Ascending aorta (tissue), 2 donors: ENCODE results near the gene FBXO36. TPM values are rescaled to one million over a fixed set of nuclear protein-coding genes. Genes with fewer than 3 reads are reported as not detected.

ENCODE experiments used
- DNase-seq, 2 donors: peaks; one replicate each; pipeline ENCODE4 v3.0.0-alpha.2; 2019; ENCODE audit warnings: low spot score in 2 of 2
- H3K27ac ChIP-seq, 2 donors: fragments of 200-600 bp; sonication (generic); one replicate each; pipeline ENCODE4 v1.5.1; 2016 to 2017; ENCODE audit warnings: mild to moderate bottlenecking in 1 of 2
- H3K27me3 ChIP-seq: fragments of 200-600 bp; sonication (generic); one replicate; pipeline ENCODE4 v1.5.1; 2017
- H3K36me3 ChIP-seq, 2 donors: fragments of 200-600 bp; sonication (generic); one replicate each; pipeline ENCODE4 v1.5.1; 2016
- H3K4me1 ChIP-seq, 2 donors: fragments of 200-600 bp; sonication (generic); one replicate each; pipeline ENCODE4 v1.5.1; 2016 to 2017; ENCODE audit warnings: mild to moderate bottlenecking in 1 of 2
- H3K4me3 ChIP-seq, 2 donors: fragments of 200-600 bp; sonication (generic); one replicate each; pipeline ENCODE4 v1.5.1; 2016 to 2017; ENCODE audit warnings: mild to moderate bottlenecking in 1 of 2
- H3K9me3 ChIP-seq, 2 donors: fragments of 200-600 bp; sonication (generic); one replicate each; pipeline ENCODE4 v1.5.1; 2016
- intact Hi-C: fragments of 100-400 bp; cut with DNase I; formaldehyde crosslinking; loops from one replicate; pipeline ENCODE4 v1.15.1; 2023
- total RNA-seq: library from RNA; depleted of rRNA; stranded (reverse); fragments of >200 nt; gene quantifications from one replicate; pipeline ENCODE4 v1.1.0, GENCODE V29; 2016
- TF ChIP-seq, protein P1 (sequence below), 3 experiments: fragments of 200-600 bp in 2 of 3; fragments of 450-650 bp in 1 of 3; sonication (generic) in 2 of 3; IDR thresholded peaks; one replicate each; pipeline ENCODE4 v1.5.1; 2016 to 2019; ENCODE audit warnings: antibody characterized with exemption in 3 of 3, mild to moderate bottlenecking in 1 of 3, moderate library complexity in 1 of 3

FBXO36 gene
- total RNA-seq, 1 donor from 2014 or later = 1.6 TPM

DNA sequence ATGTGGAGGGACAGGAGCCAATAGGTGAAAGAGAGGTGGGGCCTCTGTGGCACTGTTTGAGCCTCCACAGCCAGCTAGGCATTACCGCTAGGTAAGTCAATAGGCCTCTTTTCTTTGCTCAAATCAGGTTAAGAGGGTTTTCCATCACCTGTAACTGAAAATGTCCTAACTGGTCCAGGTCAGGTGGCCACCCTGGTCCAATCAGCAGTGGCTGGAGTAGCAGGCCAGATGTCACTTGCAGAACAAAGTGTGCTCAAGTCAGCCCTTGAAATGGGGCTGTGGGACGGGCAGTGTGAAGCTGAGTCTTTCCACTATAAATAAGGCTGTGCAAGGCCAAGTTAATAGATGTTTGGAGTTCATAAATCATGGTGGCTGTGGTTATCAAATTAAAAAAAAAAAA lies 20.9 kb downstream of the FBXO36 start:
- no peak overlapping the region for H3K4me3 ChIP-seq
- H3K27me3 ChIP-seq = no peaks in the 10 kb centered on the region
- no peak overlapping the region for H3K27ac ChIP-seq
- intact Hi-C loops = no loop called here
- H3K36me3 ChIP-seq = no peaks in the 10 kb centered on the region
- no peaks in the 10 kb centered on the region for H3K4me1 ChIP-seq
- H3K9me3 ChIP-seq = no peaks in the 10 kb centered on the region
- no peak for DNase-seq
- TF ChIP-seq, protein P1, sequence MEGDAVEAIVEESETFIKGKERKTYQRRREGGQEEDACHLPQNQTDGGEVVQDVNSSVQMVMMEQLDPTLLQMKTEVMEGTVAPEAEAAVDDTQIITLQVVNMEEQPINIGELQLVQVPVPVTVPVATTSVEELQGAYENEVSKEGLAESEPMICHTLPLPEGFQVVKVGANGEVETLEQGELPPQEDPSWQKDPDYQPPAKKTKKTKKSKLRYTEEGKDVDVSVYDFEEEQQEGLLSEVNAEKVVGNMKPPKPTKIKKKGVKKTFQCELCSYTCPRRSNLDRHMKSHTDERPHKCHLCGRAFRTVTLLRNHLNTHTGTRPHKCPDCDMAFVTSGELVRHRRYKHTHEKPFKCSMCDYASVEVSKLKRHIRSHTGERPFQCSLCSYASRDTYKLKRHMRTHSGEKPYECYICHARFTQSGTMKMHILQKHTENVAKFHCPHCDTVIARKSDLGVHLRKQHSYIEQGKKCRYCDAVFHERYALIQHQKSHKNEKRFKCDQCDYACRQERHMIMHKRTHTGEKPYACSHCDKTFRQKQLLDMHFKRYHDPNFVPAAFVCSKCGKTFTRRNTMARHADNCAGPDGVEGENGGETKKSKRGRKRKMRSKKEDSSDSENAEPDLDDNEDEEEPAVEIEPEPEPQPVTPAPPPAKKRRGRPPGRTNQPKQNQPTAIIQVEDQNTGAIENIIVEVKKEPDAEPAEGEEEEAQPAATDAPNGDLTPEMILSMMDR (IDR thresholded peaks at IDR 0.05) = no peak

DNA sequence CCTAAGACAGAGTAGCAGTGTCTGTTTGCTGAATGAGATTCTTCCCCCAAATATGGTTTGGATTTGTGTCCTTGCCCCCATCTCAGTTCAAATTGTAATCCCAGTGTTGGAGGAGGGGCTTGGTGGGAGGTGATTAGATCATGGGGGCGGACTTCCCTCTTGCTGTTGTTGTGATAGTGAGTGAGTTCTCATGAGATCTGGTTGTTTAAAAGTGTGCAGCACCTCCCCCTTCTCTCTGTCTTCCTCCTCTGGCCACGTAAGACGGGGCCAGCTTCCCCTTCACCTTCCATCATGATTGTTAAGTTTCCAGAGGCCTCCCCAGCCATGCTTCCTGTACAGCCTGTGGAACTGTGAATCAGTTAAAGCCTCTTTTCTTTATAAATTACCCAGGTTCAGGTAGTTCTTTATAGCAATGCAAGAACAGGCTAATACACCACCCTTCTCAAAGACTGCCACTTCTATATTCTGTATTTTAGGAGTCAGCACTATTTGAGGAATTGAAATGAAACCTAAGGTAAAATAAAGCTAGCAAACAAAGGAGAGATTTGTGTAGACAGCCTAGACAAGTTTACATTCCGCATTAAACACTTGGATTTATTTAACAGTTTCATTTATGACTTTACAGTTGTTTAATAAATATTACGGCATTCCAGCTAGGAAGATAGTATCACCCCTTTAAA lies 21.6 kb downstream of the FBXO36 start:
- Histone ChIP-seq H3K27ac (no peak overlapping the region), H3K27me3 (no peaks in the 10 kb centered on the region), H3K36me3 (no peaks in the 10 kb centered on the region), H3K4me3 (no peak overlapping the region), H3K9me3 (no peaks in the 10 kb centered on the region), H3K4me1 (no peaks in the 10 kb centered on the region)
- TF ChIP-seq, protein P1 (IDR thresholded peaks at IDR 0.05) = no peak
- intact Hi-C loops = no loop called here
- no peak for DNase-seq

DNA sequence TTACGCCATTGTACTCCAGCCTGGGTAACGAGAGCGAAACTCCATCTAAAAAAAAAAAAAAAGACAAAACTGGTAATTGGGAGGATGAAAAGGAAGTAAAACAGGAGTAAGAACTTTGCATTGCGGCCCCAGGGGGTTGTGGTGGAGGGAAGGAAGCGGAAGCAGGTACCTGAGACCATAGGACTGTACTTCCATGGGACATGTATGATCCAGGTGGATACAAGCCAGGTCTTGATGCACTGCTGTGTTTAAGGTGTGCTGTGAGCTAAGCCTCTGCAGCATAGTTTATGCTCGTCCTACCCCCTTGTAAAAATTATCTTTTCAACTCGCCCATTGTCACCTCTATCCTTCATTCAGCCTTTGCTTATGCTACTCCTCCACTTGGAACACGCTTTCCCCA lies 23.7 kb downstream of the FBXO36 start:
- H3K4me3 ChIP-seq = no peak overlapping the region
- H3K27me3 ChIP-seq = no peaks in the 10 kb centered on the region
- no peak overlapping the region for H3K27ac ChIP-seq
- H3K4me1 ChIP-seq = no peaks in the 10 kb centered on the region
- no peaks in the 10 kb centered on the region for H3K36me3 ChIP-seq
- DNase-seq = no peak
- H3K9me3 ChIP-seq = no peaks in the 10 kb centered on the region
- TF ChIP-seq, protein P1 (IDR thresholded peaks at IDR 0.05) = no peak
- intact Hi-C loops = no loop called here

DNA sequence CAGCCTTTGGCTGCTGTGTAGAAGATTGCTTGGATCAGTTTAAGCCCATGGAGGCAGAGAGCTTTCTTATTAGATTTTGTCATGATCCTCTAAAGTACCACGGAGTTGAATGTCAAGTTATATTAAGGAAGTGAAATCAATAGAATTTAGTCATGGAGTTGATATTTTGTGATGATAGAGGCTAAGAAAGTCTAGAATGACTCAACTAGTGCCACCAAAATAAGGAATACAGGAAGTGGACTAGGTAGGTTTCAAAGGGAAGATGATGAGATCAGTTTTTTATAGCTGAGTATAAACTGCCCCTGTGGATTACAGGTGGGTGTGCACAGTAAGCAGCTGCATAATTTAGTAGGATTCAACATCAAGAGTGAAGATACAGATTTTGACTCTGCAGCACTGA lies 25.2 kb downstream of the FBXO36 start:
- DNase-seq = no peak
- Histone ChIP-seq H3K4me1 (no peaks in the 10 kb centered on the region), H3K27me3 (no peaks in the 10 kb centered on the region), H3K9me3 (no peaks in the 10 kb centered on the region), H3K27ac (no peak overlapping the region), H3K4me3 (no peak overlapping the region), H3K36me3 (no peaks in the 10 kb centered on the region)
- intact Hi-C loops = no loop called here
- TF ChIP-seq, protein P1 (IDR thresholded peaks at IDR 0.05) = no peak

DNA sequence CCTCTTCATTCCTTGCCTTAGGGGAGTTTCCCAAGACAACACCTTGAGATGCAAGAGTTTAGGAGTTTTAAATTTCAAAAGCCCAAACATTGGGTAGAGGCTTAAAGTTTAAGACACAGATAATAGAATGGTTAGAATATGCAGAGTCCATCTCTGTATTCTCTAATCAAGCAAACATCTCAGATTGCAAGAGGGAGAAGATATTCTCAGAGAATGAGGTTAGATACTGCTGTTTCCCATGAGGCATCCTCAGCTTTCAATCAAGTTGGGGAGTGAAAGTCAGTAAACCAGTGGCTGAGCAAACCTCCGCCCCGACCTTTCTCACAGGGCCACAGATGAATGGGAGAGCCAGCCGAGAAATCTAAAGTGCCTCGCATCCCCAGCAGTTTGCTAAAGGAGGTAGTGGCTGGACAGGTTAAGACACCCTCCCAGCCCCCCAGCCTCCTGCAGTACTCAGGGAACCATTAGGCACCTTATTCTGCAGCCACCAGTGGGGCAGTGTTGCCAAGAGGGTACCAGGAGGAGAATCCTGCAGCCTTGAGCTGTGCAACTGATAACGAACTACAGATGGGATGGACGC lies 30.0 kb downstream of the FBXO36 start:
- H3K27me3 ChIP-seq = no peaks in the 10 kb centered on the region
- DNase-seq = no peak
- H3K4me1 ChIP-seq = no peaks in the 10 kb centered on the region
- H3K27ac ChIP-seq = no peak overlapping the region
- no peaks in the 10 kb centered on the region for H3K36me3 ChIP-seq
- no peaks in the 10 kb centered on the region for H3K9me3 ChIP-seq
- intact Hi-C loops = no loop called here
- H3K4me3 ChIP-seq = no peak overlapping the region
- TF ChIP-seq, protein P1 (IDR thresholded peaks at IDR 0.05) = no peak
